HL-60 (cell line): ENCODE measurements around the gene DGCR8.

Experiments
- DNase-seq, 2 experiments: peaks; one replicate each; pipeline ENCODE4 v3.0.0-alpha.2; 2010 to 2020; ENCODE audit warnings: low read depth in 1 of 2, low spot score in 1 of 2
- H3K27ac ChIP-seq: fragments of 250-450 bp; sonication (Bioruptor Pico); replicated peaks from 2 replicates; pipeline ENCODE4 v1.5.1; 2020; ENCODE audit warnings: mild to moderate bottlenecking, moderate library complexity
- H3K27me3 ChIP-seq: fragments of 250-450 bp; sonication (Bioruptor Pico); 2 replicates; pipeline ENCODE4 v1.5.1; 2021; ENCODE audit warnings: mild to moderate bottlenecking, moderate library complexity; ENCODE audit not compliant: insufficient read depth, poor library complexity, severe bottlenecking
- H3K4me3 ChIP-seq: replicated peaks from 2 replicates; pipeline ENCODE4 v1.5.1; 2011; ENCODE audit warnings: mild to moderate bottlenecking, control low read depth, low read length; ENCODE audit not compliant: insufficient read depth
- GABPA ChIP-seq: IDR thresholded peaks from 2 replicates; pipeline ENCODE4 v1.6.1; 2012; ENCODE audit warnings: low read depth
- POLR2AphosphoS5 ChIP-seq: IDR thresholded peaks from 2 replicates; pipeline ENCODE4 v1.6.1; 2012; ENCODE audit warnings: low read depth
- SPI1 ChIP-seq: IDR thresholded peaks from 2 replicates; pipeline ENCODE4 v1.6.1; 2012; ENCODE audit warnings: low read depth, mild to moderate bottlenecking, borderline replicate concordance
- TF ChIP-seq, protein P1 (sequence below): IDR thresholded peaks from one replicate; pipeline ENCODE4 v1.5.1; 2011; ENCODE audit warnings: low read length, control low read depth, inconsistent platforms; ENCODE audit not compliant: insufficient read depth
- TF ChIP-seq, protein P2 (sequence below): IDR thresholded peaks from 2 replicates; pipeline ENCODE4 v1.6.1; 2012; ENCODE audit warnings: low read depth; ENCODE audit not compliant: insufficient replicate concordance

DGCR8 gene

DNA sequence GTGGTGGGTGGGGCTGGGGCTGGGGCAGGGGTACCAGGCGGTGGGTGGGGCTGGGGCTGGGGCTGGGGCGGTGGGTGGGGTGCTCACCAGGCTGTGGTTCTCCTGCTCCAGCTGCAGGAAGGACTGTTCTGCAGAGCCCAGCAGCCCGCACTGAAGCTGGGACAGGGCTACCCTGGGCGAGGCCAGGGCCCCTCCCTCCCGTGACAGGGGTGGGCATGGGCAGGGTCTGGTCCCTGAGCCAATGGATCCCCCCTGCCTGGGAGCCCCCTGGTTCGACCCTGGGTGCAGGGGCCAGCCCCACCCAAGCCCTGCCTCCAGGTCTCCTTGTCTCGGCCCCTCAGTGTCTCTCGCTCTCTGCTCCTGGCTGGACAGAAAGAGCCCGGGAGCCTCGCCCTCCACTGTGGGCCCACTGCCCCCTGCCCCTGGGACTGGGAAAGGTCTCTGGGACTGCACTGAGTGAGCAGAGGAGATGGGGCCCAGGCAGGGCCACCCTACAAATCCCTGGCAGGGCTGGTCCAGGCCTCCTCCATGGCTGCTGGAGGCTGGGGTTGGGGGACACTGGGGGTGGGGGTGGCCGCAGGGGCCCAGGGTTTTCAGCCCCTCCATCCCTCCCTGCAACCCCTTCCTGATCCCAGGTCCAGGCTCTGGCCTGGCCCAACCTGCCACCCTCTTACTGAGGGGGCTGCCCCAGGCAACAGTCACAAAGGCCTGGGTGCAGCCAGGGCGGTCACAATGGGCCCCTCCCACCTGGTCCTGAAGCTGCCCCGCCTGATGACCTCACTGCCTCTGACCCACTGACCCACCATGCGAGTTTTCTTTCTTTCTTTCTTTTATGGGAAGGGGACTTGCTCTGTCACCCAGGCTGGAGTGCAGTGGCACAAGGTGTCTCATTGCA is 70.6 kb downstream of the DGCR8 start, which contains the start of gene CCDC188:
Gene CCDC188 (minus strand): TSS at position 675 of the 895 bp plus-strand sequence. CDS start 69 bp downstream, at position 606.
- Histone ChIP-seq H3K27ac (no peak within 1 kb of the TSS), H3K27me3 (peaks cover 6% of the 10 kb centered on the region), H3K4me3 (no peak within 1 kb of the TSS)
- no peak for TF ChIP-seq GABPA
- TF ChIP-seq, protein P1, sequence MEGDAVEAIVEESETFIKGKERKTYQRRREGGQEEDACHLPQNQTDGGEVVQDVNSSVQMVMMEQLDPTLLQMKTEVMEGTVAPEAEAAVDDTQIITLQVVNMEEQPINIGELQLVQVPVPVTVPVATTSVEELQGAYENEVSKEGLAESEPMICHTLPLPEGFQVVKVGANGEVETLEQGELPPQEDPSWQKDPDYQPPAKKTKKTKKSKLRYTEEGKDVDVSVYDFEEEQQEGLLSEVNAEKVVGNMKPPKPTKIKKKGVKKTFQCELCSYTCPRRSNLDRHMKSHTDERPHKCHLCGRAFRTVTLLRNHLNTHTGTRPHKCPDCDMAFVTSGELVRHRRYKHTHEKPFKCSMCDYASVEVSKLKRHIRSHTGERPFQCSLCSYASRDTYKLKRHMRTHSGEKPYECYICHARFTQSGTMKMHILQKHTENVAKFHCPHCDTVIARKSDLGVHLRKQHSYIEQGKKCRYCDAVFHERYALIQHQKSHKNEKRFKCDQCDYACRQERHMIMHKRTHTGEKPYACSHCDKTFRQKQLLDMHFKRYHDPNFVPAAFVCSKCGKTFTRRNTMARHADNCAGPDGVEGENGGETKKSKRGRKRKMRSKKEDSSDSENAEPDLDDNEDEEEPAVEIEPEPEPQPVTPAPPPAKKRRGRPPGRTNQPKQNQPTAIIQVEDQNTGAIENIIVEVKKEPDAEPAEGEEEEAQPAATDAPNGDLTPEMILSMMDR: no peak
- TF ChIP-seq, protein P2, sequence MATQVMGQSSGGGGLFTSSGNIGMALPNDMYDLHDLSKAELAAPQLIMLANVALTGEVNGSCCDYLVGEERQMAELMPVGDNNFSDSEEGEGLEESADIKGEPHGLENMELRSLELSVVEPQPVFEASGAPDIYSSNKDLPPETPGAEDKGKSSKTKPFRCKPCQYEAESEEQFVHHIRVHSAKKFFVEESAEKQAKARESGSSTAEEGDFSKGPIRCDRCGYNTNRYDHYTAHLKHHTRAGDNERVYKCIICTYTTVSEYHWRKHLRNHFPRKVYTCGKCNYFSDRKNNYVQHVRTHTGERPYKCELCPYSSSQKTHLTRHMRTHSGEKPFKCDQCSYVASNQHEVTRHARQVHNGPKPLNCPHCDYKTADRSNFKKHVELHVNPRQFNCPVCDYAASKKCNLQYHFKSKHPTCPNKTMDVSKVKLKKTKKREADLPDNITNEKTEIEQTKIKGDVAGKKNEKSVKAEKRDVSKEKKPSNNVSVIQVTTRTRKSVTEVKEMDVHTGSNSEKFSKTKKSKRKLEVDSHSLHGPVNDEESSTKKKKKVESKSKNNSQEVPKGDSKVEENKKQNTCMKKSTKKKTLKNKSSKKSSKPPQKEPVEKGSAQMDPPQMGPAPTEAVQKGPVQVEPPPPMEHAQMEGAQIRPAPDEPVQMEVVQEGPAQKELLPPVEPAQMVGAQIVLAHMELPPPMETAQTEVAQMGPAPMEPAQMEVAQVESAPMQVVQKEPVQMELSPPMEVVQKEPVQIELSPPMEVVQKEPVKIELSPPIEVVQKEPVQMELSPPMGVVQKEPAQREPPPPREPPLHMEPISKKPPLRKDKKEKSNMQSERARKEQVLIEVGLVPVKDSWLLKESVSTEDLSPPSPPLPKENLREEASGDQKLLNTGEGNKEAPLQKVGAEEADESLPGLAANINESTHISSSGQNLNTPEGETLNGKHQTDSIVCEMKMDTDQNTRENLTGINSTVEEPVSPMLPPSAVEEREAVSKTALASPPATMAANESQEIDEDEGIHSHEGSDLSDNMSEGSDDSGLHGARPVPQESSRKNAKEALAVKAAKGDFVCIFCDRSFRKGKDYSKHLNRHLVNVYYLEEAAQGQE: no peak
- TF ChIP-seq POLR2AphosphoS5: no peak
- TF ChIP-seq SPI1: no peak
- DNase-seq: no peak

DNA sequence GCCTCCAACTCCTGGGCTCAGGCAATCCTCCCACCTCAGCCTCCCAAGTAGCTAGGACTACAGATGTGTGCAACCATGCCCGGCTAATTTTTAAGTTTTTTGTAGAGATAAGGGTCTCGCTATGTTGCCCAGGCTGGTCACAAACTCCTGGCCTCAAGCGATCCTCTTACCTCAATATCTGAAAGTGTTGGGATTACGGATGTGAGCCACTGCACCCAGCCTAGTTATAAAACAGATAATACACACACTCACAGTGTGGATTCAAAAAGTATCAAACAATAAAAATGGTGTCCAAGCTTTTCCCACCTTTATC is 71.2 kb downstream of the DGCR8 start:
- Histone ChIP-seq H3K27me3 (peaks cover 7% of the 10 kb centered on the region), H3K4me3 (no peak overlapping the region), H3K27ac (no peak overlapping the region)
- DNase-seq: no peak
- TF ChIP-seq POLR2AphosphoS5: no peak
- TF ChIP-seq GABPA: no peak
- TF ChIP-seq, protein P1: no peak
- TF ChIP-seq, protein P2: no peak
- TF ChIP-seq SPI1: no peak

DNA sequence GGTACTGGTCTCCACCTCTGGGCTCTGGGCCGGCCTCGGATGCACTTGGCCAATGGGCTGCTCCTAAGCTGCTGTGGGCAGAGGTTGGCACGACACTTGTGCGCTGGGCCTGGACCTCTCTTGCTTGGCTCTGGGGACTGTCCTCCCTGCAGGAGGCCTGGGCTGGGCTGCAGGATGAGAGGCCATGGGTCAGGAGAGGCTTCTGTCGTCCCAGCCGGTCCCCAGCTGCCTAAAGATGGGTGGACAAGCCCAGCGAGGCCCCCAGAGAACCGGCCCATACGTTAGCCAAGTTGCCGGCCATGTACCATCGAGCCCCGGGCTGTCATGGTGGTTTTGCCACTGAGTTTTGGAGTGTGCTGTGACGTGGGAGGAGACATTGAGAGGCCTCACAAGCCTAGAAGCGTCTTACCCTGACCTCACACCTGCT is 72.4 kb downstream of the DGCR8 start:
- H3K27me3 ChIP-seq: peaks cover 7% of the 10 kb centered on the region
- H3K4me3 ChIP-seq: no peak overlapping the region
- TF ChIP-seq POLR2AphosphoS5: no peak
- TF ChIP-seq, protein P1: no peak
- TF ChIP-seq SPI1: no peak
- TF ChIP-seq GABPA: no peak
- TF ChIP-seq, protein P2: no peak
- no peak overlapping the region for H3K27ac ChIP-seq
- DNase-seq: no peak
